ENCODE measurements around the gene TRIM10. TPM values are rescaled to one million over a fixed set of nuclear protein-coding genes. Genes with fewer than 3 reads are reported as not detected.

TRIM10 gene
- total RNA-seq, 3 donors from 2014 or later (not counting 1 experiment from before 2014, with no cell fraction given) = not detected

GRCh38 chr6:30200551-30201281 lies 39.7 kb upstream of the TRIM10 start:
- no peaks in the 10 kb centered on the region for H3K27me3 Mint-ChIP-seq (ENCODE audit: low read depth in 2 of 2)
- ATAC-seq (no peak), DNase-seq (no peak)
- H3K4me1 ChIP-seq (ENCODE audit: control insufficient read depth, insufficient read depth, low read length) = peaks cover 12% of the 10 kb centered on the region
- H3K36me3 ChIP-seq (ENCODE audit: control insufficient read depth, insufficient read depth, low read length) = peaks cover 57% of the 10 kb centered on the region
- H3K4me3 Mint-ChIP-seq = no peak overlapping the region
- no peak for TF ChIP-seq CTCF (IDR thresholded peaks at IDR 0.05)
- H3K27ac Mint-ChIP-seq = peak overlapping the region; percentile 45 to 68
- H3K9me3 Mint-ChIP-seq = no peaks in the 10 kb centered on the region
- H3K27me3 ChIP-seq (ENCODE audit: control insufficient read depth, insufficient read depth, low read length) = no peaks in the 10 kb centered on the region
- WGBS (ENCODE audit: insufficient coverage) = 63% methylated on average over 6 of the region's 6 CpGs
- H3K4me1 Mint-ChIP-seq = peaks cover 54 to 65% of the 10 kb centered on the region in 2 donors
- intact Hi-C loops (cut with micrococcal nuclease) = no loop called here
- no peaks in the 10 kb centered on the region for H3K36me3 Mint-ChIP-seq
- H3K9me3 ChIP-seq (ENCODE audit: control insufficient read depth, insufficient read depth, low read length) = no peaks in the 10 kb centered on the region
- no peak overlapping the region for H3K4me3 ChIP-seq (ENCODE audit: low read length)
- no peak overlapping the region for H3K27ac ChIP-seq (ENCODE audit: low read length)

GRCh38 chr6:30198166-30199084 lies 37.4 kb upstream of the TRIM10 start:
- WGBS (ENCODE audit: insufficient coverage) = 95% methylated on average over 34 of the region's 34 CpGs
- no peak overlapping the region for H3K27ac Mint-ChIP-seq
- H3K9me3 Mint-ChIP-seq = no peaks in the 10 kb centered on the region
- peaks cover 60% of the 10 kb centered on the region for H3K36me3 ChIP-seq (ENCODE audit: control insufficient read depth, insufficient read depth, low read length)
- no peaks in the 10 kb centered on the region for H3K36me3 Mint-ChIP-seq
- H3K4me3 ChIP-seq (ENCODE audit: low read length) = no peak overlapping the region
- DNase-seq = no peak
- no peaks in the 10 kb centered on the region for H3K27me3 Mint-ChIP-seq (ENCODE audit: low read depth in 2 of 2)
- intact Hi-C loops (cut with micrococcal nuclease) = no loop called here
- no peak overlapping the region for H3K27ac ChIP-seq (ENCODE audit: low read length)
- H3K4me3 Mint-ChIP-seq = no peak overlapping the region
- no peaks in the 10 kb centered on the region for H3K27me3 ChIP-seq (ENCODE audit: control insufficient read depth, insufficient read depth, low read length)
- peaks cover 37 to 61% of the 10 kb centered on the region in 2 donors for H3K4me1 Mint-ChIP-seq
- no peak for TF ChIP-seq CTCF (IDR thresholded peaks at IDR 0.05)
- no peaks in the 10 kb centered on the region for H3K9me3 ChIP-seq (ENCODE audit: control insufficient read depth, insufficient read depth, low read length)
- ATAC-seq = no peak
- peaks cover 8% of the 10 kb centered on the region for H3K4me1 ChIP-seq (ENCODE audit: control insufficient read depth, insufficient read depth, low read length)

- Mint-ChIP-seq H3K36me3 (peaks cover 2% of the 10 kb centered on the region), H3K9me3 (no peaks in the 10 kb centered on the region), H3K27ac (no peak overlapping the region), H3K4me1 (peaks cover 22 to 45% of the 10 kb centered on the region in 2 donors), H3K27me3 (ENCODE audit: low read depth in 2 of 2) (no peaks in the 10 kb centered on the region), H3K4me3 (no peak overlapping the region)
- ATAC-seq (no peak), DNase-seq (no peak)
- H3K9me3 ChIP-seq (ENCODE audit: control insufficient read depth, insufficient read depth, low read length) = no peaks in the 10 kb centered on the region
- no peak overlapping the region for H3K27ac ChIP-seq (ENCODE audit: low read length)
- H3K4me1 ChIP-seq (ENCODE audit: control insufficient read depth, insufficient read depth, low read length) = peaks cover 8% of the 10 kb centered on the region
- WGBS (ENCODE audit: insufficient coverage) = 99% methylated on average over 12 of the region's 12 CpGs
- H3K36me3 ChIP-seq (ENCODE audit: control insufficient read depth, insufficient read depth, low read length) = peaks cover 67% of the 10 kb centered on the region
- no peak overlapping the region for H3K4me3 ChIP-seq (ENCODE audit: low read length)
- TF ChIP-seq CTCF (IDR thresholded peaks at IDR 0.05) = no peak
- intact Hi-C loops (cut with micrococcal nuclease) = no loop called here
- no peaks in the 10 kb centered on the region for H3K27me3 ChIP-seq (ENCODE audit: control insufficient read depth, insufficient read depth, low read length)
Measured at GRCh38 chr6:30196376-30196775, 35.4 kb upstream of the TRIM10 start.
